K562 (cell line): ENCODE results near the gene VPS41. TPM values are rescaled to one million over a fixed set of nuclear protein-coding genes. Genes with fewer than 3 reads are reported as not detected.

Experiments
- ATAC-seq: fragments of 200-7000 bp; cut with Tn5 transposase; 3 replicates; pipeline ENCODE4 v1.9.1; 2020; ENCODE audit warnings: moderate library complexity
- BruUV-seq: library from RNA; stranded (reverse); fragments of 400-500 nt; replicated peaks from 2 replicates; lab custom pipeline; 2021; lab: Mats Ljungman, UMichigan
- CTCF ChIA-PET: fragments of 300-600 bp; formaldehyde crosslinking; extraction: SDS; loops from one replicate; lab custom pipeline; 2021; ENCODE audit warnings: low intra/inter-chr PET ratio; lab: Yijun Ruan, JAX
- POLR2A ChIA-PET: fragments of 300-600, 350-650 bp; sonication (Branson Sonifier 250); formaldehyde crosslinking; extraction: SDS; loops from one replicate; lab custom pipeline; 2021; ENCODE audit warnings: antibody characterized with exemption, inconsistent platforms; lab: Yijun Ruan, JAX
- DNase-seq, 4 experiments: peaks; one replicate each; pipeline versions ENCODE4 v3.0.0 to v3.0.0-alpha.2; 2011 to 2018; ENCODE audit warnings: low spot score in 3 of 4, mixed read lengths in 3 of 4; ENCODE audit errors: extremely low read depth in 1 of 4
- FAIRE-seq: peaks from 2 replicates; lab custom pipeline; 2011; peaks lifted over from hg19 to GRCh38; lab: Jason Lieb, UNC
- H2AFZ ChIP-seq: 2 replicates; pipeline ENCODE4 v1.6.0; 2011; ENCODE audit warnings: low read depth, low read length, control low read depth, inconsistent platforms
- H3K27ac ChIP-seq: fragments of 200-600 bp; 3 replicates; pipeline ENCODE4 v1.8.0; 2011; ENCODE audit warnings: low read depth, mild to moderate bottlenecking, control low read depth, inconsistent platforms, low read length, moderate library complexity, mixed read lengths; ENCODE audit errors: extremely low read depth
- H3K27me3 ChIP-seq, 2 experiments: fragments of 300-600 bp in 1 of 2; 2 replicates in 1 of 2; 3 replicates in 1 of 2; pipeline versions ENCODE4 v1.6.0 to v1.8.0; 2011; ENCODE audit warnings: inconsistent platforms in 2 of 2, low read length in 2 of 2, mild to moderate bottlenecking in 1 of 2, mixed read lengths in 1 of 2, moderate library complexity in 1 of 2; ENCODE audit not compliant: control insufficient read depth in 2 of 2, insufficient read depth in 2 of 2
- H3K36me3 ChIP-seq: fragments of 300-600 bp; 3 replicates; pipeline ENCODE4 v1.8.0; 2011; ENCODE audit warnings: mild to moderate bottlenecking, low read length, inconsistent platforms; ENCODE audit not compliant: control insufficient read depth, insufficient read depth
- H3K4me1 ChIP-seq, 2 experiments: fragments of 200-600 bp in 1 of 2; replicated peaks in 1 of 2; 2 replicates in 1 of 2; 3 replicates in 1 of 2; pipeline versions ENCODE4 v1.5.1 to v1.8.0; 2011; ENCODE audit warnings: inconsistent platforms in 2 of 2, low read length in 2 of 2, mild to moderate bottlenecking in 1 of 2, mixed read lengths in 1 of 2, moderate library complexity in 1 of 2; ENCODE audit not compliant: control insufficient read depth in 2 of 2, insufficient read depth in 2 of 2
- H3K4me2 ChIP-seq: 2 replicates; pipeline ENCODE4 v1.6.1; 2011; ENCODE audit warnings: low read length, control low read depth, inconsistent platforms, mixed read lengths; ENCODE audit not compliant: insufficient read depth
- H3K4me3 ChIP-seq: fragments of 200-600 bp; sonication (generic), shearing (Covaris generic); 2 replicates; pipeline ENCODE4 v1.5.1; 2016; ENCODE audit warnings: control low read depth, inconsistent platforms
- H3K79me2 ChIP-seq: fragments of 200-600 bp; 3 replicates; pipeline ENCODE4 v1.8.0; 2011; ENCODE audit warnings: low read length, inconsistent platforms; ENCODE audit not compliant: control insufficient read depth, insufficient read depth
- H3K9ac ChIP-seq, 2 experiments: 2 replicates each; pipeline versions ENCODE4 v1.6.0 to v1.6.1; 2011; ENCODE audit warnings: low read depth in 2 of 2, low read length in 2 of 2, control low read depth in 1 of 2, inconsistent platforms in 1 of 2, mild to moderate bottlenecking in 1 of 2, mixed read lengths in 1 of 2; ENCODE audit not compliant: insufficient read depth in 1 of 2
- H3K9me1 ChIP-seq: one replicate; pipeline ENCODE4 v1.6.0; 2011; ENCODE audit warnings: inconsistent platforms, mild to moderate bottlenecking, low read length, moderate library complexity; ENCODE audit not compliant: control insufficient read depth, insufficient read depth
- H3K9me3 ChIP-seq: replicated peaks from 2 replicates; pipeline ENCODE4 v1.5.1; 2011; ENCODE audit warnings: low read depth, low read length, inconsistent platforms; ENCODE audit not compliant: control insufficient read depth, insufficient read depth
- H4K20me1 ChIP-seq: replicated peaks from 2 replicates; pipeline ENCODE4 v1.6.1; 2011; ENCODE audit warnings: low read length, inconsistent platforms, mixed read lengths; ENCODE audit not compliant: control insufficient read depth, insufficient read depth
- CSDE1 ChIP-seq, 2 experiments: fragments of 450-650 bp; IDR thresholded peaks; 2 replicates each; pipeline ENCODE4 v1.6.1; 2016; ENCODE audit warnings: mild to moderate bottlenecking in 1 of 2
- EP400 ChIP-seq: fragments of 450-650 bp; IDR thresholded peaks from 2 replicates; pipeline ENCODE4 v1.6.1; 2017; ENCODE audit warnings: antibody characterized with exemption, mild to moderate bottlenecking, moderate library complexity
- HNRNPLL ChIP-seq: fragments of 200-400 bp; formaldehyde crosslinking; IDR thresholded peaks from 2 replicates; pipeline ENCODE4 v1.6.1; 2017; ENCODE audit warnings: low read length, low read depth, mild to moderate bottlenecking; ENCODE audit not compliant: poor library complexity, severe bottlenecking
- MCM2 ChIP-seq: fragments of 450-650 bp; IDR thresholded peaks from 2 replicates; pipeline ENCODE4 v1.6.1; 2017; ENCODE audit warnings: low read depth, mild to moderate bottlenecking
- RAD51 ChIP-seq: fragments of 450-650 bp; IDR thresholded peaks from 2 replicates; pipeline ENCODE4 v1.7.1; 2016; ENCODE audit warnings: low read depth, mild to moderate bottlenecking, borderline replicate concordance
- ZNF174 ChIP-seq: fragments of 250-450 bp; sonication (Bioruptor Pico); IDR thresholded peaks from 2 replicates; pipeline ENCODE4 v1.4.0; 2020; ENCODE audit warnings: mild to moderate bottlenecking
- ZNF311 ChIP-seq: fragments of 250-450 bp; sonication (Bioruptor Pico); IDR thresholded peaks from 2 replicates; pipeline ENCODE4 v1.4.0; 2020; ENCODE audit warnings: mild to moderate bottlenecking, moderate library complexity
- ZNF324 ChIP-seq: fragments of 250-450 bp; sonication (Bioruptor Pico); IDR thresholded peaks from 2 replicates; pipeline ENCODE4 v1.4.0; 2020; ENCODE audit warnings: mild to moderate bottlenecking
- ZNF384 ChIP-seq: IDR thresholded peaks from 2 replicates; pipeline ENCODE4 v1.6.1; 2012; ENCODE audit warnings: low read depth, low read length, improper control_type of control experiment
- WGBS: fragments of 100-300 bp; shearing (Covaris generic); methylation state at CpG from one replicate; pipeline ENCODE4 v1.1.6; 2016; ENCODE audit warnings: low coverage, mixed read lengths; ENCODE audit not compliant: insufficient coverage; ENCODE audit errors: missing lambda C conversion rate; 5-methylcytosine and 5-hydroxymethylcytosine counted together
- in situ Hi-C: fragments of 300-500 bp; cut with MboI; formaldehyde crosslinking; loops from 4 replicates; pipeline ENCODE4 v1.15.0; 2018; ENCODE audit warnings: inconsistent platforms, mixed read lengths
- intact Hi-C: fragments of 100-400 bp; cut with micrococcal nuclease; formaldehyde crosslinking; loops from 2 replicates; pipeline ENCODE4 v1.14.2; 2022
- polyA plus RNA-seq, 8 experiments: library from polyadenylated mRNA; depleted of rRNA in 4 of 8; stranded (reverse) in 5 of 8; unstranded in 3 of 8; fragments of >200 nt; fragmentation: Nextera tagmentation in 2 of 8; fragmentation: Illumina TruSeq in 1 of 8; extraction: Ambion mirVana in 2 of 8; extraction: Trizol in 1 of 8; gene quantifications; 2 replicates each; pipeline versions ENCODE4 v1.2.1 to v1.2.3, GENCODE V29; 2011 to 2014; ENCODE audit warnings: inconsistent platforms in 1 of 8, missing spikeins in 1 of 8
- total RNA-seq, 7 experiments: library from RNA; depleted of rRNA in 6 of 7; stranded (reverse); fragments of >200 nt in 6 of 7; fragmentation: Illumina TruSeq in 2 of 7; extraction: Trizol in 2 of 7; gene quantifications; 2 replicates each; pipeline versions ENCODE4 v1.2.1 to v1.2.3, GENCODE V29; 2011 to 2021; ENCODE audit warnings: low replicate concordance in 1 of 7
- TF ChIP-seq, protein P1 (sequence below): fragments of 450-650 bp; formaldehyde crosslinking; IDR thresholded peaks from 2 replicates; pipeline ENCODE4 v1.4.0; 2020; ENCODE audit warnings: mild to moderate bottlenecking
- TF ChIP-seq, protein P2 (sequence below), 3 experiments: fragments of 200-800 bp in 1 of 3; sonication (Bioruptor generic) in 1 of 3; sonication (generic) in 1 of 3; formaldehyde crosslinking in 1 of 3; IDR thresholded peaks; 2 replicates each; pipeline versions ENCODE4 v1.6.1 to v1.8.0; 2016 to 2022; ENCODE audit warnings: mild to moderate bottlenecking in 2 of 3, missing compliant biosample characterization in 2 of 3, missing genetic modification characterization in 2 of 3, missing genetic modification reagents in 1 of 3

VPS41 gene
- total and polyA plus RNA-seq, 9 of the 15 experiments (the other 6 are each of a cell fraction or from before 2014, with no cell fraction given), result 17.7 to 46.8 (median 32.1) TPM

DNA sequence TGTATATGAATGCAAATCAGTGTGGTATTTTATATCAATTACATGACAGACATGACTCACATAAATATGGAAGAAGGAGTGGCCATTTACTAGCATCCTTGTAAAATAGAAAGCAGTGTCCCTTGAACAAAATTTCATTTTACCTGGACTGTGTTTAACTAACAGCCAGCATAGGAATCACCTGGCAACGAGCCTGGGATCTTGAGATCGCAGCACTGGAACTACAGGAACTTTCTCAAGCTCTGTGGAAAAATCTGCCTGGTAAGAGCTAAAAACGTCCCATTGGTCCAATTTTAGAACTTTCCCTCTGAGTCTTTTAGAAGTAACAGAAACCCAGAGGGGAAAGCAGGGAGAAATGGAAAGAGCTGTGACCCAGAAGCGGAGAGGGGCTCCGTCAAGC lies 208.9 kb downstream of the VPS41 start:
- 0% methylated on average over 5 of the region's 5 CpGs for WGBS
- in situ Hi-C loops (no loop called here), intact Hi-C loops (no loop called here)
- H3K27ac ChIP-seq, result no peak overlapping the region
- peaks cover 15 to 18% of the 10 kb centered on the region in 2 experiments for H3K27me3 ChIP-seq
- H3K79me2 ChIP-seq, result no peaks in the 10 kb centered on the region
- DNase-seq (no peak), ATAC-seq (no peak), FAIRE-seq (no peak)
- no TSS peak for BruUV-seq
- POLR2A ChIA-PET, result interaction anchor here (1.0 kb wide), 1 partner anchor 11 kb away, joined by 3 read pairs; no protein-coding TSS in a partner anchor
- no peaks in the 10 kb centered on the region for H3K36me3 ChIP-seq
- no peak overlapping the region for H3K4me2 ChIP-seq
- peaks cover 4% of the 10 kb centered on the region; the same call in 1 of the 2 replicates for H4K20me1 ChIP-seq
- H3K9me3 ChIP-seq, result no peaks in the 10 kb centered on the region
- TF ChIP-seq ZNF311 (CRISPR knock-in tag) (no peak), RAD51 (no peak), MCM2 (no peak), ZNF324 (no peak), EP400 (no peak), HNRNPLL (no peak), ZNF174 (CRISPR knock-in tag) (no peak), CSDE1 (IDR thresholded peaks at IDR 0.05) (no peak), ZNF384 (no peak)
- TF ChIP-seq, protein P1, sequence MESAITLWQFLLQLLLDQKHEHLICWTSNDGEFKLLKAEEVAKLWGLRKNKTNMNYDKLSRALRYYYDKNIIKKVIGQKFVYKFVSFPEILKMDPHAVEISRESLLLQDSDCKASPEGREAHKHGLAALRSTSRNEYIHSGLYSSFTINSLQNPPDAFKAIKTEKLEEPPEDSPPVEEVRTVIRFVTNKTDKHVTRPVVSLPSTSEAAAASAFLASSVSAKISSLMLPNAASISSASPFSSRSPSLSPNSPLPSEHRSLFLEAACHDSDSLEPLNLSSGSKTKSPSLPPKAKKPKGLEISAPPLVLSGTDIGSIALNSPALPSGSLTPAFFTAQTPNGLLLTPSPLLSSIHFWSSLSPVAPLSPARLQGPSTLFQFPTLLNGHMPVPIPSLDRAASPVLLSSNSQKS (CRISPR knock-in tag), result no peak
- TF ChIP-seq, protein P2, sequence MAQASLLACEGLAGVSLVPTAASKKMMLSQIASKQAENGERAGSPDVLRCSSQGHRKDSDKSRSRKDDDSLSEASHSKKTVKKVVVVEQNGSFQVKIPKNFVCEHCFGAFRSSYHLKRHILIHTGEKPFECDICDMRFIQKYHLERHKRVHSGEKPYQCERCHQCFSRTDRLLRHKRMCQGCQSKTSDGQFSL (CRISPR knock-in tag; IDR thresholded peaks at IDR 0.05), result no peak
- TF ChIP-seq, protein P2 (tag; IDR thresholded peaks at IDR 0.05), result no peak
- H3K9me1 ChIP-seq, result no peaks in the 10 kb centered on the region
- H3K9ac ChIP-seq, result no peak overlapping the region
- H3K4me1 ChIP-seq, result no peaks in the 10 kb centered on the region
- no peak overlapping the region for H3K4me3 ChIP-seq
- CTCF ChIA-PET, result no interaction called here
- H2AFZ ChIP-seq, result no peak overlapping the region
